HEK293 (cell line): ENCODE measurements around the gene KCNAB2.

Experiments
- CTCF ChIP-seq: fragments of 450-650 bp; formaldehyde crosslinking; IDR thresholded peaks from 2 replicates; pipeline ENCODE4 v1.5.1; 2016; ENCODE audit warnings: missing biosample characterization, missing genetic modification characterization
- SALL2 ChIP-seq: fragments of 450-650 bp; formaldehyde crosslinking; IDR thresholded peaks from 2 replicates; pipeline ENCODE4 v1.5.0; 2017; ENCODE audit warnings: missing biosample characterization, mild to moderate bottlenecking, missing genetic modification characterization, borderline replicate concordance
- ZBTB20 ChIP-seq: fragments of 450-650 bp; formaldehyde crosslinking; IDR thresholded peaks from 2 replicates; pipeline ENCODE4 v1.5.1; 2016; ENCODE audit warnings: missing biosample characterization, missing genetic modification characterization
- ZBTB6 ChIP-seq: fragments of 450-650 bp; formaldehyde crosslinking; IDR thresholded peaks from 2 replicates; pipeline ENCODE4 v1.5.1; 2017; ENCODE audit warnings: missing biosample characterization, missing genetic modification characterization
- TF ChIP-seq, protein P1 (sequence below): IDR thresholded peaks from 2 replicates; pipeline ENCODE4 v1.6.1; 2011; ENCODE audit warnings: mild to moderate bottlenecking, low read depth, low read length, borderline replicate concordance
- TF ChIP-seq, protein P2 (sequence below): fragments of 450-650 bp; formaldehyde crosslinking; IDR thresholded peaks from 2 replicates; pipeline ENCODE4 v1.5.1; 2016; ENCODE audit warnings: missing biosample characterization, missing genetic modification characterization

GRCh38 chr1:6011946-6012258 is 33.8 kb upstream of the KCNAB2 start:
- TF ChIP-seq, protein P1, sequence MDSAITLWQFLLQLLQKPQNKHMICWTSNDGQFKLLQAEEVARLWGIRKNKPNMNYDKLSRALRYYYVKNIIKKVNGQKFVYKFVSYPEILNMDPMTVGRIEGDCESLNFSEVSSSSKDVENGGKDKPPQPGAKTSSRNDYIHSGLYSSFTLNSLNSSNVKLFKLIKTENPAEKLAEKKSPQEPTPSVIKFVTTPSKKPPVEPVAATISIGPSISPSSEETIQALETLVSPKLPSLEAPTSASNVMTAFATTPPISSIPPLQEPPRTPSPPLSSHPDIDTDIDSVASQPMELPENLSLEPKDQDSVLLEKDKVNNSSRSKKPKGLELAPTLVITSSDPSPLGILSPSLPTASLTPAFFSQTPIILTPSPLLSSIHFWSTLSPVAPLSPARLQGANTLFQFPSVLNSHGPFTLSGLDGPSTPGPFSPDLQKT = no peak
- TF ChIP-seq ZBTB20 (tag by site-specific recombination) (no peak), SALL2 (tag by site-specific recombination) (no peak), ZBTB6 (tag by site-specific recombination) (no peak), CTCF (no peak)
- TF ChIP-seq, protein P2, sequence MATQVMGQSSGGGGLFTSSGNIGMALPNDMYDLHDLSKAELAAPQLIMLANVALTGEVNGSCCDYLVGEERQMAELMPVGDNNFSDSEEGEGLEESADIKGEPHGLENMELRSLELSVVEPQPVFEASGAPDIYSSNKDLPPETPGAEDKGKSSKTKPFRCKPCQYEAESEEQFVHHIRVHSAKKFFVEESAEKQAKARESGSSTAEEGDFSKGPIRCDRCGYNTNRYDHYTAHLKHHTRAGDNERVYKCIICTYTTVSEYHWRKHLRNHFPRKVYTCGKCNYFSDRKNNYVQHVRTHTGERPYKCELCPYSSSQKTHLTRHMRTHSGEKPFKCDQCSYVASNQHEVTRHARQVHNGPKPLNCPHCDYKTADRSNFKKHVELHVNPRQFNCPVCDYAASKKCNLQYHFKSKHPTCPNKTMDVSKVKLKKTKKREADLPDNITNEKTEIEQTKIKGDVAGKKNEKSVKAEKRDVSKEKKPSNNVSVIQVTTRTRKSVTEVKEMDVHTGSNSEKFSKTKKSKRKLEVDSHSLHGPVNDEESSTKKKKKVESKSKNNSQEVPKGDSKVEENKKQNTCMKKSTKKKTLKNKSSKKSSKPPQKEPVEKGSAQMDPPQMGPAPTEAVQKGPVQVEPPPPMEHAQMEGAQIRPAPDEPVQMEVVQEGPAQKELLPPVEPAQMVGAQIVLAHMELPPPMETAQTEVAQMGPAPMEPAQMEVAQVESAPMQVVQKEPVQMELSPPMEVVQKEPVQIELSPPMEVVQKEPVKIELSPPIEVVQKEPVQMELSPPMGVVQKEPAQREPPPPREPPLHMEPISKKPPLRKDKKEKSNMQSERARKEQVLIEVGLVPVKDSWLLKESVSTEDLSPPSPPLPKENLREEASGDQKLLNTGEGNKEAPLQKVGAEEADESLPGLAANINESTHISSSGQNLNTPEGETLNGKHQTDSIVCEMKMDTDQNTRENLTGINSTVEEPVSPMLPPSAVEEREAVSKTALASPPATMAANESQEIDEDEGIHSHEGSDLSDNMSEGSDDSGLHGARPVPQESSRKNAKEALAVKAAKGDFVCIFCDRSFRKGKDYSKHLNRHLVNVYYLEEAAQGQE = no peak
